ENCODE data around the gene GPR149. TPM values are rescaled to one million over a fixed set of nuclear protein-coding genes. Genes with fewer than 3 reads are reported as not detected.

GPR149 gene
- polyA plus RNA-seq, 3 donors = not detected

GRCh38 chr3:154301561-154301960 is 128.4 kb downstream of the GPR149 start:
- intact Hi-C loops (cut with micrococcal nuclease) = no loop called here
- H3K4me3 Mint-ChIP-seq = no peak overlapping the region

GRCh38 chr3:154294016-154294415 is 136.0 kb downstream of the GPR149 start:
- H3K4me1 Mint-ChIP-seq = no peaks in the 10 kb centered on the region
- H3K4me3 Mint-ChIP-seq = no peak overlapping the region
- peaks cover 72 to 86% of the 10 kb centered on the region in 2 donors for H3K36me3 Mint-ChIP-seq
- no peaks in the 10 kb centered on the region for H3K9me3 Mint-ChIP-seq
- DNase-seq = no peak
- intact Hi-C loops (cut with micrococcal nuclease) = no loop called here
- H3K27ac ChIP-seq (ENCODE audit: low read depth in 1 of 2, low read length in 2 of 2) = no peak overlapping the region
- no peak overlapping the region for H3K27ac Mint-ChIP-seq
- no peak overlapping the region for H2AFZ ChIP-seq (ENCODE audit: insufficient read depth, low read depth, low read length, poor library complexity, severe bottlenecking)
- TF ChIP-seq CTCF (IDR thresholded peaks at IDR 0.05) = no peak
- no peaks in the 10 kb centered on the region for H3K4me1 ChIP-seq (ENCODE audit: control insufficient read depth in 1 of 2, insufficient read depth in 2 of 2, low read length in 2 of 2)
- H3K79me2 ChIP-seq (ENCODE audit: insufficient read depth, low read length) = no peaks in the 10 kb centered on the region
- H3K4me3 ChIP-seq (replicated peaks in 1 of 3; ENCODE audit: low read depth in 2 of 3, low read length in 3 of 3) = no peak overlapping the region
- no peak overlapping the region for H3K4me2 ChIP-seq (replicated peaks; ENCODE audit: extremely low read depth, low read length, poor library complexity, severe bottlenecking)
- no peak overlapping the region for H3K9ac ChIP-seq (ENCODE audit: insufficient read depth, low read length, poor library complexity, severe bottlenecking)
- no peaks in the 10 kb centered on the region for H3K27me3 Mint-ChIP-seq (ENCODE audit: low read depth in 3 of 3)
- no peaks in the 10 kb centered on the region for H3K9me3 ChIP-seq (replicated peaks in 1 of 2; ENCODE audit: control insufficient read depth in 1 of 2, insufficient read depth in 1 of 2, low read length in 2 of 2)
- no peaks in the 10 kb centered on the region for H4K20me1 ChIP-seq (ENCODE audit: insufficient read depth, low read length)
- no peaks in the 10 kb centered on the region for H3K27me3 ChIP-seq (ENCODE audit: control insufficient read depth in 2 of 2, insufficient read depth in 2 of 2, low read length in 2 of 2)
- WGBS (ENCODE audit: insufficient coverage) = no CpG with 5 or more reads among the region's 2 CpGs
- peaks cover 86 to 98% of the 10 kb centered on the region in 2 donors for H3K36me3 ChIP-seq (replicated peaks in 1 of 2; ENCODE audit: control insufficient read depth in 1 of 2, insufficient read depth in 2 of 2, low read length in 2 of 2)

More at GRCh38 chr3:154301561-154301960, 128.4 kb downstream of the GPR149 start:
- no peak for DNase-seq
- no peaks in the 10 kb centered on the region for H3K4me1 ChIP-seq (ENCODE audit: control insufficient read depth in 1 of 2, insufficient read depth in 2 of 2, low read length in 2 of 2)
- H3K9me3 ChIP-seq (replicated peaks in 1 of 2; ENCODE audit: control insufficient read depth in 1 of 2, insufficient read depth in 1 of 2, low read length in 2 of 2) = no peaks in the 10 kb centered on the region
- no peaks in the 10 kb centered on the region for H3K27me3 ChIP-seq (ENCODE audit: control insufficient read depth in 2 of 2, insufficient read depth in 2 of 2, low read length in 2 of 2)
- H3K36me3 ChIP-seq (replicated peaks in 1 of 2; ENCODE audit: control insufficient read depth in 1 of 2, insufficient read depth in 2 of 2, low read length in 2 of 2) = peaks cover 98 to 99% of the 10 kb centered on the region in 2 donors
- H3K9ac ChIP-seq (ENCODE audit: insufficient read depth, low read length, poor library complexity, severe bottlenecking) = no peak overlapping the region
- H3K36me3 Mint-ChIP-seq = peaks cover 78 to 94% of the 10 kb centered on the region in 2 donors
- H3K4me1 Mint-ChIP-seq = no peaks in the 10 kb centered on the region
- H3K4me3 ChIP-seq (replicated peaks in 1 of 3; ENCODE audit: low read depth in 2 of 3, low read length in 3 of 3) = no peak overlapping the region
- TF ChIP-seq CTCF (IDR thresholded peaks at IDR 0.05) = no peak
- no peaks in the 10 kb centered on the region for H3K79me2 ChIP-seq (ENCODE audit: insufficient read depth, low read length)
- no peaks in the 10 kb centered on the region for H4K20me1 ChIP-seq (ENCODE audit: insufficient read depth, low read length)
- H3K4me2 ChIP-seq (replicated peaks; ENCODE audit: extremely low read depth, low read length, poor library complexity, severe bottlenecking) = no peak overlapping the region
- H3K27ac ChIP-seq (ENCODE audit: low read depth in 1 of 2, low read length in 2 of 2) = no peak overlapping the region
- no peaks in the 10 kb centered on the region for H3K9me3 Mint-ChIP-seq
- no peak overlapping the region for H2AFZ ChIP-seq (ENCODE audit: insufficient read depth, low read depth, low read length, poor library complexity, severe bottlenecking)
- no peak overlapping the region for H3K27ac Mint-ChIP-seq
- no CpG with 5 or more reads among the region's 3 CpGs for WGBS (ENCODE audit: insufficient coverage)
- H3K27me3 Mint-ChIP-seq (ENCODE audit: low read depth in 3 of 3) = no peaks in the 10 kb centered on the region

Data from CD14-positive monocyte (primary cell).